Aorta (tissue), 5 donors: ENCODE measurements around the gene MELK. TPM values are rescaled to one million over a fixed set of nuclear protein-coding genes. Genes with fewer than 3 reads are reported as not detected.

Source experiments
- ATAC-seq: fragments of 200-7000 bp; cut with Tn5 transposase; one replicate; pipeline ENCODE4 v1.9.1; 2022; ENCODE audit warnings: moderate library complexity; ENCODE audit not compliant: low FRiP score
- DNase-seq, 2 donors: peaks; one replicate each; pipeline ENCODE4 v3.0.0-alpha.2; 2020
- H3K27ac ChIP-seq, 2 donors: one replicate each; pipeline ENCODE4 v1.5.1; 2013; ENCODE audit warnings: low read length in 2 of 2, mild to moderate bottlenecking in 2 of 2, moderate library complexity in 2 of 2, control low read depth in 1 of 2, inconsistent platforms in 1 of 2, low read depth in 1 of 2
- H3K27me3 ChIP-seq, 2 donors: one replicate each; pipeline ENCODE4 v1.6.1; 2013; ENCODE audit warnings: control low read depth in 1 of 2, low read length in 1 of 2, mild to moderate bottlenecking in 1 of 2, moderate library complexity in 1 of 2; ENCODE audit not compliant: insufficient read depth in 2 of 2, control insufficient read depth in 1 of 2
- H3K36me3 ChIP-seq, 2 donors: one replicate each; pipeline ENCODE4 v1.6.1; 2013; ENCODE audit warnings: control low read depth in 1 of 2, low read length in 1 of 2, mild to moderate bottlenecking in 1 of 2; ENCODE audit not compliant: insufficient read depth in 2 of 2, control insufficient read depth in 1 of 2
- H3K4me1 ChIP-seq, 2 donors: one replicate each; pipeline ENCODE4 v1.6.1; 2013; ENCODE audit warnings: low read length in 2 of 2, control low read depth in 1 of 2, mild to moderate bottlenecking in 1 of 2, moderate library complexity in 1 of 2; ENCODE audit not compliant: insufficient read depth in 2 of 2, control insufficient read depth in 1 of 2
- H3K4me3 ChIP-seq, 2 donors: one replicate each; pipeline ENCODE4 v1.5.1; 2013; ENCODE audit warnings: low read length in 2 of 2, control low read depth in 1 of 2, mild to moderate bottlenecking in 1 of 2
- H3K9me3 ChIP-seq: one replicate; pipeline ENCODE4 v1.6.1; 2013; ENCODE audit warnings: mild to moderate bottlenecking, low read length; ENCODE audit not compliant: control insufficient read depth
- WGBS, 2 donors: extraction: QIAGEN DNeasy Blood & Tissue Kit; methylation state at CpG; one replicate each; pipeline ENCODE4 v1.1.7; 2013; 5-methylcytosine and 5-hydroxymethylcytosine counted together
- intact Hi-C, 2 donors: fragments of 100-400 bp; cut with DNase I; formaldehyde crosslinking; loops; one replicate each; pipeline versions ENCODE4 v1.14.2 to v1.15.0; 2022
- polyA plus RNA-seq, 2 donors: library from polyadenylated mRNA; stranded (reverse); fragments of 200-250 nt; gene quantifications; one replicate each; pipeline ENCODE4 v1.2.3, GENCODE V29; 2013
- total RNA-seq, 2 donors: library from RNA; stranded (reverse); fragmentation: NEBNext Ultra II Directional; extraction: Animal tissue kit (Norgen Biotek cat#: 25700); gene quantifications; one replicate each; pipeline ENCODE4 v1.2.1, GENCODE V29; 2021
- donor health status: healthy with polysubstance abuse.
- donor health status: Bipolar disorder and iron deficiency.
- donor health status: DM: no; HTN: no; CAD: no.
- donor health status: DM: no; HTN: no; CAD: no.
- donor health status: DM: yes; HTN: yes; CAD: no.

The MELK gene
- total and polyA plus RNA-seq, 4 donors: 0.39 to 1.4 (median 1.1) TPM; not detected in 1

- Histone ChIP-seq H3K27ac (no peak overlapping the region), H3K4me3 (no peak overlapping the region), H3K36me3 (no peaks in the 10 kb centered on the region), H3K9me3 (no peaks in the 10 kb centered on the region), H3K27me3 (peaks cover 0 to 3% of the 10 kb centered on the region in 2 donors), H3K4me1 (no peaks in the 10 kb centered on the region)
- DNase-seq: no peak
- WGBS, 2 donors: 86 to 88% methylated on average over 29 of the region's 29 CpGs
- intact Hi-C loops: no loop called here
- no peak for ATAC-seq
Measured at GRCh38 chr9:36713515-36714490, 141.1 kb downstream of the MELK start.

GRCh38 chr9:36716496-36716895, 143.8 kb downstream of the MELK start:
- DNase-seq (no peak), ATAC-seq (no peak)
- Histone ChIP-seq H3K4me1 (no peaks in the 10 kb centered on the region), H3K9me3 (no peaks in the 10 kb centered on the region), H3K4me3 (no peak overlapping the region), H3K27me3 (peaks cover 0 to 3% of the 10 kb centered on the region in 2 donors), H3K36me3 (no peaks in the 10 kb centered on the region), H3K27ac (no peak overlapping the region)
- 59 to 72% methylated on average over 2 of the region's 2 CpGs for WGBS, 2 donors
- intact Hi-C loops: no loop called here

DNA sequence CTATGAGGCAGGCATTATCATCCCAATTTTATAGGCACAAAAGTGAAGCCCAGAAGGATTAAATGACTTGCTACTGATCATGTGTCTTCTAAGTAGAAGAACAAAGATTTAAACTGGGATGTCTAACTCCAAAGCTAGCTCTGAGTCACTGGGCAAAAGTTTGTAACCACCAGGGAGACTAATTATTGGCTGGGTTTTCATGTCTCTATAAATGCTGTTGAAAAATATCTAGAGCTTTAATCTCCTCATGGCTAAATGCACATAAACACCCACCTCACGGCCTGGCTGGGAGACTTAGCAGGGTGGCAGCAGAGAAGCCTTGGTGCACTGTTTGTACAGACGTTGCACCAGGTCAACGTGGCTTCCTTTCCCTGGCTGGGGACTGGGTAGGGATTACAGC, 144.6 kb downstream of the MELK start:
- H3K36me3 ChIP-seq: no peaks in the 10 kb centered on the region
- no peak overlapping the region for H3K4me3 ChIP-seq
- H3K27me3 ChIP-seq: peaks cover 0 to 3% of the 10 kb centered on the region in 2 donors
- H3K27ac ChIP-seq: no peak overlapping the region
- H3K9me3 ChIP-seq: no peaks in the 10 kb centered on the region
- WGBS, 2 donors: 57 to 60% methylated on average over 3 of the region's 3 CpGs
- H3K4me1 ChIP-seq: no peaks in the 10 kb centered on the region
- no peak for ATAC-seq
- intact Hi-C loops: no loop called here
- DNase-seq: no peak

GRCh38 chr9:36718612-36719011, 145.9 kb downstream of the MELK start:
- DNase-seq: no peak
- Histone ChIP-seq H3K9me3 (no peaks in the 10 kb centered on the region), H3K4me3 (no peak overlapping the region), H3K36me3 (no peaks in the 10 kb centered on the region), H3K27ac (no peak overlapping the region), H3K27me3 (peaks cover 0 to 3% of the 10 kb centered on the region in 2 donors), H3K4me1 (no peaks in the 10 kb centered on the region)
- intact Hi-C loops: no loop called here
- no peak for ATAC-seq
- WGBS, 2 donors: 1 to 26% methylated on average over 1 of the region's 1 CpG

- Histone ChIP-seq H3K4me1 (no peaks in the 10 kb centered on the region), H3K9me3 (no peaks in the 10 kb centered on the region), H3K27me3 (peaks cover 0 to 3% of the 10 kb centered on the region in 2 donors), H3K36me3 (no peaks in the 10 kb centered on the region), H3K27ac (no peak overlapping the region), H3K4me3 (no peak overlapping the region)
- DNase-seq: no peak
- intact Hi-C loops: no loop called here
- no peak for ATAC-seq
- 86 to 88% methylated on average over 9 of the region's 9 CpGs for WGBS, 2 donors
Measured at GRCh38 chr9:36720043-36720442, 147.3 kb downstream of the MELK start.

- peaks cover 0 to 3% of the 10 kb centered on the region in 2 donors for H3K27me3 ChIP-seq
- no peaks in the 10 kb centered on the region for H3K9me3 ChIP-seq
- no peak overlapping the region for H3K27ac ChIP-seq
- DNase-seq (no peak), ATAC-seq (no peak)
- no peaks in the 10 kb centered on the region for H3K4me1 ChIP-seq
- 59 to 62% methylated on average over 8 of the region's 8 CpGs for WGBS, 2 donors
- no peaks in the 10 kb centered on the region for H3K36me3 ChIP-seq
- H3K4me3 ChIP-seq: no peak overlapping the region
- intact Hi-C loops: no loop called here
Measured at GRCh38 chr9:36721846-36722588, 149.3 kb downstream of the MELK start.

DNA sequence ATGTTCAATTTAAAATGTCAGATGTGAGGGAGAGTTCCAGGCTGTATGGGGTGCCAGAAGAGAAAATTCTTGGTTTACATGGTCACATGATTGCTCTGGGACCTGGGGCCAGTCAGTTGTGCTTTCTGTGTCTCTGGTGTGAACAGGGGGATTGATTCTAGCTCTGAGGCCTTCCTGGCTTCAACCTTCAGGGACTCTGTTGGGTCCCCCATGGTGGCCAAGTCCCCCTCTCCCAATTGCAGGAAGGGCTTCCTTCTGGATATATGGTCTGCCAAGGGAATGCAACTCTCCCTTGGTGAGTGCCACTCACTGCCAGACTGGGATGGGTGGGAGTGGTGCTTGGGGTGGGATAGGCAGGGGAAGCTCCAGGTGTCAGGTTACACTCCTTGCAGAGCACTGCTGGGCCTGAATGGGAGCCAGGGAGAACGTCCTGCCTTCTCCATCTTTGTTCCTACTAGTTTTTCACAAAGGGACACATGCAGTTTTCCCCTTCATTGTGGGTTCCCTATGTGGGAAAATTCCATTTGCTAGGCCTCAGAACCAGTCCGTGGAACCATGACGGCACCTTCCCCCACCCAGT, 153.2 kb downstream of the MELK start:
- Histone ChIP-seq H3K27me3 (no peaks in the 10 kb centered on the region), H3K4me3 (no peak overlapping the region), H3K36me3 (no peaks in the 10 kb centered on the region), H3K9me3 (peaks cover 2% of the 10 kb centered on the region), H3K27ac (no peak overlapping the region), H3K4me1 (no peaks in the 10 kb centered on the region)
- intact Hi-C loops: no loop called here
- WGBS, 2 donors: 24 to 37% methylated on average over 3 of the region's 3 CpGs
- no peak for ATAC-seq
- no peak for DNase-seq
